Measurements from ENCODE around the gene COX6A2. TPM values are rescaled to one million over a fixed set of nuclear protein-coding genes. Genes with fewer than 3 reads are reported as not detected.

The COX6A2 gene
- total and polyA plus RNA-seq, 12 donors = 2.8 to 5.2 TPM; not detected in 10

- 47 to 73% (median 64%) methylated on average over 7 to 15 of the region's 15 CpGs for WGBS, 4 donors
- intact Hi-C loops (cut with DNase I) = loop anchor here in 1 of 2 donors (10.0 kb wide), 1 partner anchor 233 kb away; no protein-coding TSS in a partner anchor
- Histone ChIP-seq H3K27me3 (no peaks in the 10 kb centered on the region), H3K27ac (peak overlapping the region in 4 of 5 donors; percentile 12 to 95 (median 72)), H3K4me1 (replicated peaks in 1 of 2) (peaks cover 0 to 10% of the 10 kb centered on the region in 2 donors), H3K4me3 (peak overlapping the region in 2 of 4 donors; percentile 46 to 77), H3K9me3 (replicated peaks in 1 of 3) (no peaks in the 10 kb centered on the region), H3K36me3 (replicated peaks in 1 of 2) (peaks cover 0 to 19% of the 10 kb centered on the region in 2 donors)
- TF ChIP-seq POLR2A (IDR thresholded peaks at IDR 0.05) (no peak), CTCF (IDR thresholded peaks at IDR 0.05) (no peak)
- DNase-seq = no peak
These were observed 43.2 kb upstream of the COX6A2 start for GRCh38 chr16:31471241-31471874.

GRCh38 chr16:31470615-31471014 lies 42.5 kb upstream of the COX6A2 start:
- no peaks in the 10 kb centered on the region for H3K9me3 ChIP-seq (replicated peaks in 1 of 3)
- H3K36me3 ChIP-seq (replicated peaks in 1 of 2) = peaks cover 0 to 21% of the 10 kb centered on the region in 2 donors
- no peaks in the 10 kb centered on the region for H3K27me3 ChIP-seq
- no peak for DNase-seq
- peaks cover 0 to 10% of the 10 kb centered on the region in 2 donors for H3K4me1 ChIP-seq (replicated peaks in 1 of 2)
- TF ChIP-seq CTCF (IDR thresholded peaks at IDR 0.05) (no peak), POLR2A (IDR thresholded peaks at IDR 0.05) (no peak)
- 80 to 86% (median 82%) methylated on average over 3 of the region's 3 CpGs for WGBS, 4 donors
- intact Hi-C loops (cut with DNase I) = loop anchor here in 1 of 2 donors (10.0 kb wide), 1 partner anchor 234 kb away; no protein-coding TSS in a partner anchor
- no peak overlapping the region for H3K4me3 ChIP-seq
- H3K27ac ChIP-seq = peak overlapping the region in 1 of 5 donors; percentile 95

GRCh38 chr16:31467858-31468257 lies 39.7 kb upstream of the COX6A2 start:
- H3K27me3 ChIP-seq = no peaks in the 10 kb centered on the region
- H3K4me3 ChIP-seq = no peak overlapping the region
- no peak for DNase-seq
- TF ChIP-seq CTCF (IDR thresholded peaks at IDR 0.05) (no peak), POLR2A (IDR thresholded peaks at IDR 0.05) (no peak)
- intact Hi-C loops (cut with DNase I) = no loop called here
- H3K4me1 ChIP-seq (replicated peaks in 1 of 2) = peaks cover 0 to 4% of the 10 kb centered on the region in 2 donors
- H3K36me3 ChIP-seq (replicated peaks in 1 of 2) = peaks cover 0 to 35% of the 10 kb centered on the region in 2 donors
- no peak overlapping the region for H3K27ac ChIP-seq
- whole genome bisulfite sequencing, 4 donors = 79 to 97% (median 87%) methylated on average over 5 of the region's 5 CpGs
- no peaks in the 10 kb centered on the region for H3K9me3 ChIP-seq (replicated peaks in 1 of 3)

GRCh38 chr16:31467151-31467773 lies 39.1 kb upstream of the COX6A2 start:
- Histone ChIP-seq H3K36me3 (replicated peaks in 1 of 2) (peaks cover 0 to 41% of the 10 kb centered on the region in 2 donors), H3K9me3 (replicated peaks in 1 of 3) (no peaks in the 10 kb centered on the region), H3K4me3 (no peak overlapping the region), H3K4me1 (replicated peaks in 1 of 2) (peaks cover 0 to 4% of the 10 kb centered on the region in 2 donors), H3K27me3 (no peaks in the 10 kb centered on the region), H3K27ac (no peak overlapping the region)
- TF ChIP-seq POLR2A (IDR thresholded peaks at IDR 0.05) (no peak), CTCF (IDR thresholded peaks at IDR 0.05) (no peak)
- 81 to 89% (median 83%) methylated on average over 5 of the region's 5 CpGs for WGBS, 4 donors
- no peak for DNase-seq
- intact Hi-C loops (cut with DNase I) = no loop called here

Measured in adrenal gland (tissue), 12 donors.